Astrocyte of the cerebellum (primary cell): ENCODE measurements around the gene UQCC5.
"Not testable (repeated sequence)": the region's sequence is repeated elsewhere in the genome, so short reads cannot be mapped to it uniquely, and the experiment has no call there.

ENCODE experiments used
- DNase-seq: peaks from one replicate; pipeline ENCODE4 v3.0.0-alpha.2; 2011; ENCODE audit warnings: low read depth
- H3K4me3 ChIP-seq: 2 replicates; pipeline ENCODE4 v1.5.1; 2011; ENCODE audit warnings: mild to moderate bottlenecking, low read depth, low read length, moderate library complexity
- in situ Hi-C: cut with HindIII; loops from 2 replicates; pipeline ENCODE4 v1.10.0; 2017; ENCODE audit warnings: low sequenced_read_pairs
- TF ChIP-seq, protein P1 (sequence below): IDR thresholded peaks from 2 replicates; pipeline ENCODE4 v1.5.1; 2012; ENCODE audit warnings: low read length, low read depth, moderate library complexity, mild to moderate bottlenecking; ENCODE audit errors: missing control alignments

UQCC5 gene

DNA sequence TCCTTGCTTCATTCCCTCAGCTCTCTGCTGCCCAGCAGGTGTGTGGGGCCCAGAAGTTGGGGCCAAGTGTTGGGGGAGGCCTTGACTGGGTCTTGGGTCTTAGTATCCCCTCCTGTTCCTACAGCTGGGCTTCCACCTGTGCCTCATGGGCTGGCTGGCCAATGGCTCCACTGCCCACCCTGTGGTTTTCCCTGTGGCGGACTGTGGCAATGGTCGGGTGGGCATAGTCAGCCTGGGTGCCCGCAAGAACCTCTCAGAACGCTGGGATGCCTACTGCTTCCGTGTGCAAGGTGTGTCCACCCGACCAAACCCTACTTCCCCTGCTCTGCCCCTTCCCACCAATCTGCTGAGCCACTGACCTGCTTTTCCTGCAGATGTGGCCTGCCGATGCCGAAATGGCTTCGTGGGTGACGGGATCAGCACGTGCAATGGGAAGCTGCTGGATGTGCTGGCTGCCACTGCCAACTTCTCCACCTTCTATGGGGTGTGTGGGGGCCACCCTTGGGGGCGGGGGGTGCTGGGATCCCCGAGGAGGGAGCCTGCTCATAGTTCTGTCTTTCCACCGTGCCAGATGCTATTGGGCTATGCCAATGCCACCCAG lies 13.7 kb upstream of the UQCC5 start:
- no peak for DNase-seq
- H3K4me3 ChIP-seq = no peak overlapping the region
- in situ Hi-C loops = no loop called here
- TF ChIP-seq, protein P1, sequence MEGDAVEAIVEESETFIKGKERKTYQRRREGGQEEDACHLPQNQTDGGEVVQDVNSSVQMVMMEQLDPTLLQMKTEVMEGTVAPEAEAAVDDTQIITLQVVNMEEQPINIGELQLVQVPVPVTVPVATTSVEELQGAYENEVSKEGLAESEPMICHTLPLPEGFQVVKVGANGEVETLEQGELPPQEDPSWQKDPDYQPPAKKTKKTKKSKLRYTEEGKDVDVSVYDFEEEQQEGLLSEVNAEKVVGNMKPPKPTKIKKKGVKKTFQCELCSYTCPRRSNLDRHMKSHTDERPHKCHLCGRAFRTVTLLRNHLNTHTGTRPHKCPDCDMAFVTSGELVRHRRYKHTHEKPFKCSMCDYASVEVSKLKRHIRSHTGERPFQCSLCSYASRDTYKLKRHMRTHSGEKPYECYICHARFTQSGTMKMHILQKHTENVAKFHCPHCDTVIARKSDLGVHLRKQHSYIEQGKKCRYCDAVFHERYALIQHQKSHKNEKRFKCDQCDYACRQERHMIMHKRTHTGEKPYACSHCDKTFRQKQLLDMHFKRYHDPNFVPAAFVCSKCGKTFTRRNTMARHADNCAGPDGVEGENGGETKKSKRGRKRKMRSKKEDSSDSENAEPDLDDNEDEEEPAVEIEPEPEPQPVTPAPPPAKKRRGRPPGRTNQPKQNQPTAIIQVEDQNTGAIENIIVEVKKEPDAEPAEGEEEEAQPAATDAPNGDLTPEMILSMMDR = no peak

DNA sequence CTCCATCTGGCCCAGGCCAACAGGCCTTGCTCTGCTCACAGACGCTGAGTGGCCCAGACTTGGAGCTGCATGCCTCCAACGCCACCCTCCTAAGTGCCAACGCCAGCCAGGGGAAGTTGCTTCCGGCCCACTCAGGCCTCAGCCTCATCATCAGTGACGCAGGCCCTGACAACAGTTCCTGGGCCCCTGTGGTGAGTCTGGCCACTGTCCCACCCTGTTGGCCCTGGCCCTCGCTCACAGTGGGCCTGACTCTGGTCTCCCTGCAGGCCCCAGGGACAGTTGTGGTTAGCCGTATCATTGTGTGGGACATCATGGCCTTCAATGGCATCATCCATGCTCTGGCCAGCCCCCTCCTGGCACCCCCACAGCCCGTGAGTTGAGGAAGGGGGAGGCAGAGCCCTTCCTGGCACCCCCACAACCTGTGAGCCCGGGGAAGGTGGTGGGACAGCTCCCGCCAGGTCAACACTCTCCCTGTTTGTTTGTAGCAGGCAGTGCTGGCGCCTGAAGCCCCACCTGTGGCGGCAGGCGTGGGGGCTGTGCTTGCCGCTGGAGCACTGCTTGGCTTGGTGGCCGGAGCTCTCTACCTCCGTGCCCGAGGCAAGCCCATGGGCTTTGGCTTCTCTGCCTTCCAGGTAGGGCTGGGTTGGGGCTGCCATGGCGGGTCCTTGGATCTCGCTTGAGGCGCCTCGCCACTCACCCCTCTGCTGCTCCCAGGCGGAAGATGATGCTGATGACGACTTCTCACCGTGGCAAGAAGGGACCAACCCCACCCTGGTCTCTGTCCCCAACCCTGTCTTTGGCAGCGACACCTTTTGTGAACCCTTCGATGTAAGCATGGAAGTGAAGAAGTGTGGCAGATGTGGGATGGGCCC lies 12.8 kb upstream of the UQCC5 start:
- TF ChIP-seq, protein P1 = no peak
- in situ Hi-C loops = no loop called here
- DNase-seq = no peak

DNA sequence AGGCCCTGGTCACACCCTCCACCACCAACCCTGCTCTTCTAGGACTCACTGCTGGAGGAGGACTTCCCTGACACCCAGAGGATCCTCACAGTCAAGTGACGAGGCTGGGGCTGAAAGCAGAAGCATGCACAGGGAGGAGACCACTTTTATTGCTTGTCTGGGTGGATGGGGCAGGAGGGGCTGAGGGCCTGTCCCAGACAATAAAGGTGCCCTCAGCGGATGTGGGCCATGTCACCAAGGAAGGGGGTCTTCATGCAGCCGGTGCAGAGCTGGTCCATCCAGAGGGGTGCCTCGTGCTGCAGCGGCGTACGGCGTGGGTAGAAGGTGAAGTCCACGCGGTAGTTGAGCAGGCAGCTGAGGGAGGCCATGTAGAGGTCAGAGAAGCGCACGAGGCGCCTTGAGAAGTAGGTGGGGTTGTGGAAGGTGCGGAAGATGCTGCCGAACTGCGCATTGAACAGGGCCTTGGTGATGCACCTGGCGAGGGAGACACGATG lies 12.1 kb upstream of the UQCC5 start:
- no peak overlapping the region for H3K4me3 ChIP-seq
- TF ChIP-seq, protein P1 = no peak
- in situ Hi-C loops = no loop called here
- DNase-seq = no peak

More for the DNA sequence above, 12.8 kb upstream of the UQCC5 start:
- no peak overlapping the region for H3K4me3 ChIP-seq

DNA sequence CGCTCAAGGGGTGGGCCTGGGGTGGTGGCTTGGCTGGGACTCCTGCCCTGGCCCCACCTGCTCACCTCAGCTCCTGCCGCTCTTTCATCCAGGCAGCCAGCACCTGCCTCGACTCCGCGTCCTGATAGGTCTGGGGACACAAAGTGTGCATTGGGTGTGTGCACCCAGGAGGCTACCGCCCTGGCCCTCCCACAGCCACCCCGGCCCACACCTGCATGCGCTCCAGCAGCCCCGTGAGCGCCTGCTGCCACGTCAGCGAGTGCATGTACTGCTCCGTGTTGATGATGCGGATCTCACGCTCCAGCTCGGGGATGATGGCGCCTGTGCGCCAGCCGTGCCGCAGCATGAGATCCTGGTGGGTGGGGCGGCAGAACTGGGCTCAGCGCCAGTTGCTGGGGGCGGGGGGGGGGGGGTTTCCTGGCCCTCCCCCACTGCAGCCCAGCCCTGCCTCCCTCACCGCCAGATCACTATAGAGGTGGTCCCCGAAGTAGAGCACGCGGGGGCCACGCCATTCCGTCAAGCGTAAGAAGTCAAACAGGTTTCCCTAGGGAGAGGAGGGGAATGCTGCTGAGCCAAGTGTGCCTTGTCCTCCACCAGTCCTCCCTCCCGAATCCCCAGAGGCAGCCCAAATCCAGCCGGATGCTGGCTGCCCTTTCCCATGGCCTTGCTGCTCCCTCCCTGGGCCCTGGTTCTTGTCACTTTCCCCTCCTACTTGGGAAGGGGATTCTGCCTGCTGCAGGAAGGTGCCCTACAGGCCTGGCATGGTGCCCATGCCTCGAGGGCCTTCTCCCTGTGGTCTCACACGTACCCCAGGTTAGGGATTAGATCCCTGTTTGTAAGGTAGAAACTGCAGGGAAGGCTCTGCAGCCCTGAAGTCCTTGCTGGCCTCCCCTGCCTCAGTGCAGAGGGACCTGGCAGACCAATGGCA lies 11.4 kb upstream of the UQCC5 start:
- TF ChIP-seq, protein P1 = no peak
- DNase-seq = no peak
- in situ Hi-C loops = no loop called here

DNA sequence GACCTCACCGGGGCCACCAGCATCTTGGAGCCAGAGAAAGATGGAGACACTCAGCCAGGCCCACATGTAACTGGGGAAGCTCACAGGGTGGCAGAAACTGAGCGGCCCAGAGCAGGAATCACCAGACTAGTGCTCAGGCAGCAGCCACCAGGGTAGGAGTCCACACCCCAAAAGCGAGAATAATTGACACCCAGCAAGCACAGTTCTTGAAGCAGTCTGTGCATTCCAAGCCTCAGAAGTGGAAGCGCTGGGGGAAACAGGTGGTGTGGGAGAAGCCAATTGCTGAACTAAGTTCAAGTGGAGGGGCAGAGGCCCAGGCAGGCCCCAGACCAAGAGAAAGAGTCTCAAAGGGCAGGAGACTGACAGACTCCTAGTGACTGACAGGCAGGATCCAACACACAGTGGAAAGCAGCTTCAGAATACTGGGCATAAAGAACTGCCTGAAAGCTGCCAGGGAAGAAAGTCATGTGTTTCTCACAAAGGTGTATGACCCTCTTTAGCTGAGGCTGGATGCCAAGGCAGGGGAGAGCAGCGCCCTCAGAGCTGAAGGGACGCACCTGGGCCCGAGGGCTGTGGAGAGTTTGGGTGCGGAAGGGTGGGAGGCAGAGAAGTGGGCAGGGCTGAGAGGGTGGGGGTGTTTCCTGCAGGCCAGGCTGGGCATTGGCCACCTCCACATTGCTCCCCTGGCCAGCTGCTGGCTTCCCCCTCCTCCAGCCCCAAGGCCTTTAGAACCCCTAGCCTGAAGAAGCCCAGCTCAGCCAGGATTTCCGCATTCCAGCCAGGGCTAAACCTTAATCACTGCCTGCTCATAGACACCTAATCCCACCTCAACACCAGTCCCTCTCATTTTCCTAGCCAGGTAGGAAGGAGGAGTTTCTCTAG lies 10.5 kb upstream of the UQCC5 start:
- DNase-seq = no peak

More for the DNA sequence above, 11.4 kb upstream of the UQCC5 start:
- H3K4me3 ChIP-seq = no peak overlapping the region

DNA sequence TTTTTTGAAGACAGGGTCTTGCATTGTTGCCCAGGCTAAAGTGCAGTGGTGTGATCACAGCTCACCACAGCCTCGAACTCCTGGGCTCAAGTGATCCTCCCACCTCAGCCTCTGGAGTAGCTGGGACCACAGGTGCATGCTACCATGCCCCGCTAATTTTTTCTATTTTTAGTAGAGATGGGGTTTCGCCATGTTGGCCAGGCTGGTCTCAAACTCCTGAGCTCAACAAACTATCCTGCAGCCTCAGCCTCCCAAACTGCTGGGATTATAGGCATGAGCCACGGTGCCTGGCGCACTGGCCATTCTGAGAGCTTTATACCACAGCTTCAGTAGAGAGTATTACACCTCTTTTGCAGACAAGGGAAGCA lies 9.8 kb upstream of the UQCC5 start:
- H3K4me3 ChIP-seq, DNase-seq, in situ Hi-C loops: not testable (repeated sequence)

More for the DNA sequence above, 10.5 kb upstream of the UQCC5 start:
- TF ChIP-seq, protein P1 = no peak
- in situ Hi-C loops = no loop called here
- no peak overlapping the region for H3K4me3 ChIP-seq
